H1 (cell line): ENCODE data around the gene ENOX2. TPM values are rescaled to one million over a fixed set of nuclear protein-coding genes. Genes with fewer than 3 reads are reported as not detected.

ENCODE experiments used
- CTCF ChIA-PET: fragments of 300-600 bp; sonication (Branson Sonifier 250); formaldehyde crosslinking; loops from one replicate; lab custom pipeline; 2021; ENCODE audit not compliant: partially characterized antibody; lab: Charles Lee
- POLR2A ChIA-PET: fragments of 300-600 bp; sonication (Branson Sonifier 250); formaldehyde crosslinking; loops from one replicate; lab custom pipeline; 2021; ENCODE audit warnings: inconsistent platforms; ENCODE audit not compliant: partially characterized antibody; lab: Charles Lee
- DNase-seq, 2 experiments: peaks; one replicate each; pipeline versions ENCODE4 v3.0.0 to v3.0.0-alpha.2; 2010 to 2022; ENCODE audit warnings: low spot score in 2 of 2, low read depth in 1 of 2, mixed read lengths in 1 of 2
- FAIRE-seq: peaks from 2 replicates; lab custom pipeline; 2011; peaks lifted over from hg19 to GRCh38; lab: Jason Lieb, UNC
- H2AFZ ChIP-seq: 2 replicates; pipeline ENCODE4 v1.8.1; 2012; ENCODE audit warnings: low read length, inconsistent platforms
- H2AK5ac ChIP-seq: 2 replicates; pipeline ENCODE4 v1.6.1; 2013; ENCODE audit warnings: low read depth, low read length
- H2BK120ac ChIP-seq: replicated peaks from 2 replicates; pipeline ENCODE3; 2013; ENCODE audit warnings: low read depth, low read length, inconsistent platforms
- H2BK12ac ChIP-seq: 2 replicates; pipeline ENCODE4 v1.6.1; 2013; ENCODE audit warnings: low read depth, low read length
- H2BK15ac ChIP-seq: 2 replicates; pipeline ENCODE4 v1.6.1; 2013; ENCODE audit warnings: low read length
- H2BK20ac ChIP-seq: 2 replicates; pipeline ENCODE4 v1.6.1; 2013; ENCODE audit warnings: low read length
- H2BK5ac ChIP-seq: 2 replicates; pipeline ENCODE4 v1.6.1; 2013; ENCODE audit warnings: low read depth, low read length
- H3K14ac ChIP-seq: 2 replicates; pipeline ENCODE4 v1.6.1; 2013; ENCODE audit warnings: inconsistent platforms; ENCODE audit not compliant: insufficient read length
- H3K18ac ChIP-seq: 2 replicates; pipeline ENCODE4 v1.6.1; 2013; ENCODE audit warnings: low read length; ENCODE audit errors: extremely low read depth
- H3K23ac ChIP-seq: 2 replicates; pipeline ENCODE4 v1.6.1; 2013; ENCODE audit warnings: inconsistent platforms; ENCODE audit not compliant: insufficient read length
- H3K23me2 ChIP-seq: 2 replicates; pipeline ENCODE4 v1.6.1; 2013; ENCODE audit warnings: low read depth, low read length
- H3K27ac ChIP-seq: 2 replicates; pipeline ENCODE4 v1.6.1; 2011; ENCODE audit warnings: low read depth, low read length, inconsistent platforms
- H3K27me3 ChIP-seq, 4 experiments: replicated peaks in 1 of 4; 1 replicate in 1 of 4; 2 replicates in 3 of 4; pipeline versions ENCODE4 v1.6.1 to v1.8.1; 2011 to 2013; ENCODE audit warnings: low read length in 3 of 4, mild to moderate bottlenecking in 3 of 4, inconsistent platforms in 2 of 4, mixed read lengths in 2 of 4, moderate library complexity in 1 of 4; ENCODE audit not compliant: control insufficient read depth in 3 of 4, insufficient read depth in 3 of 4; ENCODE audit errors: extremely low read depth in 1 of 4
- H3K36me3 ChIP-seq, 4 experiments: 2 replicates each; pipeline versions ENCODE4 v1.6.1 to v1.8.1; 2011 to 2013; ENCODE audit warnings: mild to moderate bottlenecking in 4 of 4, low read length in 3 of 4, moderate library complexity in 2 of 4, control low read depth in 1 of 4, inconsistent platforms in 1 of 4; ENCODE audit not compliant: insufficient read depth in 4 of 4, control insufficient read depth in 2 of 4
- H3K4ac ChIP-seq: replicated peaks from 2 replicates; pipeline ENCODE3; 2013; ENCODE audit warnings: low read length, low read depth, mixed read lengths, inconsistent platforms; ENCODE audit not compliant: insufficient read length
- H3K4me1 ChIP-seq, 4 experiments: replicated peaks in 1 of 4; 1 replicate in 1 of 4; 2 replicates in 3 of 4; pipeline versions ENCODE4 v1.6.1 to v1.8.1; 2011 to 2013; ENCODE audit warnings: low read length in 3 of 4, inconsistent platforms in 2 of 4, mixed read lengths in 1 of 4; ENCODE audit not compliant: insufficient read depth in 4 of 4, control insufficient read depth in 3 of 4
- H3K4me2 ChIP-seq, 2 experiments: 2 replicates each; pipeline versions ENCODE4 v1.6.1 to v1.8.1; 2011 to 2013; ENCODE audit warnings: low read depth in 2 of 2, low read length in 2 of 2, control low read depth in 1 of 2, inconsistent platforms in 1 of 2, mild to moderate bottlenecking in 1 of 2; ENCODE audit not compliant: insufficient read depth in 1 of 2
- H3K4me3 ChIP-seq, 4 experiments: fragments of 200-600, 300-600 bp in 1 of 4; sonication (generic), shearing (Covaris generic), sonication (Bioruptor Twin) in 1 of 4; 2 replicates each; pipeline versions ENCODE4 v1.5.1 to v1.8.1; 2011 to 2016; ENCODE audit warnings: low read length in 4 of 4, low read depth in 3 of 4, control low read depth in 2 of 4, inconsistent platforms in 2 of 4, mild to moderate bottlenecking in 2 of 4, mixed read lengths in 1 of 4, moderate library complexity in 1 of 4; ENCODE audit not compliant: insufficient read depth in 2 of 4; ENCODE audit errors: extremely low read depth in 1 of 4
- H3K56ac ChIP-seq: replicated peaks from 2 replicates; pipeline ENCODE3; 2013; ENCODE audit warnings: low read depth, mild to moderate bottlenecking, mixed read lengths, low read length, inconsistent platforms; ENCODE audit not compliant: insufficient read length
- H3K79me1 ChIP-seq: 2 replicates; pipeline ENCODE4 v1.6.1; 2013; ENCODE audit warnings: low read depth, low read length, control low read depth
- H3K79me2 ChIP-seq, 2 experiments: 2 replicates each; pipeline versions ENCODE4 v1.6.1 to v1.8.1; 2012 to 2013; ENCODE audit warnings: low read length in 2 of 2, mild to moderate bottlenecking in 2 of 2, inconsistent platforms in 1 of 2; ENCODE audit not compliant: insufficient read depth in 2 of 2, control insufficient read depth in 1 of 2
- H3K9ac ChIP-seq, 4 experiments: replicated peaks in 1 of 4; 1 replicate in 1 of 4; 2 replicates in 3 of 4; pipeline versions ENCODE4 v1.6.1 to v1.8.1; 2011 to 2013; ENCODE audit warnings: low read depth in 3 of 4, low read length in 3 of 4, control low read depth in 2 of 4, mild to moderate bottlenecking in 2 of 4, moderate library complexity in 2 of 4, inconsistent platforms in 1 of 4; ENCODE audit errors: extremely low read depth in 1 of 4
- H3K9me3 ChIP-seq, 2 experiments: 2 replicates each; pipeline versions ENCODE4 v1.6.1 to v1.8.1; 2012 to 2013; ENCODE audit warnings: mild to moderate bottlenecking in 2 of 2, moderate library complexity in 2 of 2, control low read depth in 1 of 2, inconsistent platforms in 1 of 2, low read depth in 1 of 2, low read length in 1 of 2, mixed read lengths in 1 of 2; ENCODE audit not compliant: insufficient read depth in 2 of 2
- H4K20me1 ChIP-seq, 2 experiments: replicated peaks in 1 of 2; 2 replicates each; pipeline versions ENCODE3 to v1.8.1; 2011 to 2013; ENCODE audit warnings: inconsistent platforms in 2 of 2, low read length in 2 of 2, mild to moderate bottlenecking in 1 of 2; ENCODE audit not compliant: insufficient read depth in 2 of 2, control insufficient read depth in 1 of 2
- H4K5ac ChIP-seq: 2 replicates; pipeline ENCODE4 v1.6.1; 2013; ENCODE audit warnings: low read length, low read depth, mixed read lengths, inconsistent platforms; ENCODE audit not compliant: insufficient read length
- H4K8ac ChIP-seq: 2 replicates; pipeline ENCODE4 v1.8.0; 2013; ENCODE audit warnings: mild to moderate bottlenecking, moderate library complexity, low read length, inconsistent platforms; ENCODE audit not compliant: insufficient read depth; ENCODE audit errors: extremely low read depth
- H4K91ac ChIP-seq: replicated peaks from 2 replicates; pipeline ENCODE3; 2013; ENCODE audit warnings: low read length, mixed read lengths, inconsistent platforms; ENCODE audit not compliant: insufficient read length
- CHD1 ChIP-seq: IDR thresholded peaks from 2 replicates; pipeline ENCODE4 v1.6.1; 2012; ENCODE audit warnings: low read depth, low read length, improper control_type of control experiment
- NRF1 ChIP-seq: IDR thresholded peaks from 2 replicates; pipeline ENCODE4 v1.6.1; 2011; ENCODE audit warnings: mild to moderate bottlenecking, low read depth, low read length, improper control_type of control experiment
- RNF2 ChIP-seq: fragments of 200-900, 300-1000 bp; sonication (generic); IDR thresholded peaks from 2 replicates; pipeline ENCODE4 v1.7.1; 2016; ENCODE audit warnings: borderline replicate concordance, low read depth, mild to moderate bottlenecking, antibody characterized with exemption, low read length; ENCODE audit not compliant: poor library complexity, severe bottlenecking; ENCODE audit errors: missing control alignments
- TAF1 ChIP-seq: IDR thresholded peaks from 2 replicates; pipeline ENCODE4 v1.6.1; 2011; ENCODE audit warnings: mild to moderate bottlenecking, low read depth, low read length
- TBP ChIP-seq: IDR thresholded peaks from 2 replicates; pipeline ENCODE4 v1.6.1; 2011; ENCODE audit warnings: low read depth, low read length, improper control_type of control experiment
- YY1 ChIP-seq: IDR thresholded peaks from 2 replicates; pipeline ENCODE4 v1.6.1; 2011; ENCODE audit warnings: low read depth, mild to moderate bottlenecking, low read length
- WGBS, 2 experiments: shearing (Covaris generic) in 1 of 2; methylation state at CpG; one replicate each; pipeline versions ENCODE4 v1.1.6 to v1.1.7; 2013 to 2015; ENCODE audit warnings: low lambda C conversion rate in 2 of 2, mixed read lengths in 2 of 2, inconsistent platforms in 1 of 2, low coverage in 1 of 2, missing lambda C conversion rate in 1 of 2; ENCODE audit not compliant: insufficient replicate concordance in 2 of 2, insufficient coverage in 1 of 2, insufficient read length in 1 of 2; ENCODE audit errors: extremely low coverage in 1 of 2, missing lambda C conversion rate in 1 of 2; 5-methylcytosine and 5-hydroxymethylcytosine counted together
- polyA plus RNA-seq, 7 experiments: library from polyadenylated mRNA; depleted of rRNA in 3 of 7; stranded (reverse) in 5 of 7; unstranded in 2 of 7; fragments of >200 nt in 5 of 7; fragments of 200-250 nt in 2 of 7; gene quantifications; 1 replicate in 5 of 7; 2 replicates in 1 of 7; 4 replicates in 1 of 7; pipeline versions ENCODE4 v1.2.1 to v1.2.3, GENCODE V29; 2011 to 2013; ENCODE audit warnings: missing spikeins in 2 of 7, mixed read lengths in 2 of 7
- total RNA-seq: library from RNA; stranded (reverse); fragmentation: NEBNext Ultra II Directional; extraction: Animal tissue kit (Norgen Biotek cat#: 25700); gene quantifications from 2 replicates; pipeline ENCODE4 v1.2.1, GENCODE V29; 2021
- TF ChIP-seq, protein P1 (sequence below): IDR thresholded peaks from 2 replicates; pipeline ENCODE4 v1.6.1; 2012; ENCODE audit warnings: inconsistent platforms

ENOX2 gene
- total and polyA plus RNA-seq, 2 of the 8 experiments (the other 6 are each of a cell fraction or from before 2014, with no cell fraction given): 4.5 to 12.3 TPM

- H3K27me3 ChIP-seq: no peaks in the 10 kb centered on the region
- no peak overlapping the region for H3K9ac ChIP-seq
- H3K23ac ChIP-seq: no peak overlapping the region
- no peaks in the 10 kb centered on the region for H3K36me3 ChIP-seq
- DNase-seq: no peak
- no peak overlapping the region for H3K4me3 ChIP-seq
- no peak overlapping the region for H4K91ac ChIP-seq
- ChIA-PET CTCF (no interaction called here), POLR2A (no interaction called here)
- no peak overlapping the region for H3K4ac ChIP-seq
- no peaks in the 10 kb centered on the region for H3K79me2 ChIP-seq
- H2BK5ac ChIP-seq: no peak overlapping the region
- no peaks in the 10 kb centered on the region for H3K4me1 ChIP-seq
- H2BK120ac ChIP-seq: no peak overlapping the region
- H3K79me1 ChIP-seq: no peaks in the 10 kb centered on the region
- WGBS, 2 experiments: 75% methylated on average over 3 of the region's 3 CpGs; no CpG with 5 or more reads in 1 of the 2 experiments
- H3K56ac ChIP-seq: no peak overlapping the region
- no peak overlapping the region for H4K5ac ChIP-seq
- no peaks in the 10 kb centered on the region for H3K23me2 ChIP-seq
- no peaks in the 10 kb centered on the region for H4K20me1 ChIP-seq
- H4K8ac ChIP-seq: no peak overlapping the region
- no peak for FAIRE-seq
- no peaks in the 10 kb centered on the region for H3K9me3 ChIP-seq
- no peak overlapping the region for H2BK20ac ChIP-seq
- no peak overlapping the region for H2BK12ac ChIP-seq
- H2AK5ac ChIP-seq: no peak overlapping the region
- H3K14ac ChIP-seq: no peak overlapping the region
- H2AFZ ChIP-seq: no peak overlapping the region
- H2BK15ac ChIP-seq: no peak overlapping the region
- no peak overlapping the region for H3K27ac ChIP-seq
- no peak overlapping the region for H3K4me2 ChIP-seq
- no peak overlapping the region for H3K18ac ChIP-seq
- TF ChIP-seq, protein P1, sequence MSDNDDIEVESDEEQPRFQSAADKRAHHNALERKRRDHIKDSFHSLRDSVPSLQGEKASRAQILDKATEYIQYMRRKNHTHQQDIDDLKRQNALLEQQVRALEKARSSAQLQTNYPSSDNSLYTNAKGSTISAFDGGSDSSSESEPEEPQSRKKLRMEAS: no peak
- TF ChIP-seq RNF2: no peak
- no peak for TF ChIP-seq CHD1
- TF ChIP-seq TBP: no peak
- no peak for TF ChIP-seq YY1
- no peak for TF ChIP-seq NRF1
- no peak for TF ChIP-seq TAF1
Observed at GRCh38 chrX:130615941-130616340, 287.1 kb downstream of the ENOX2 start.
